Activated CD4-positive, alpha-beta memory T cell treated with anti-CD3 and anti-CD28 coated beads for 36 hours (primary cell): ENCODE results near the gene SCAPER. TPM values are rescaled to one million over a fixed set of nuclear protein-coding genes. Genes with fewer than 3 reads are reported as not detected.

Experiments
- CTCF ChIA-PET: fragments of 350-600 bp; sonication (Branson Sonifier 250); formaldehyde crosslinking; loops from one replicate; lab custom pipeline; 2021; ENCODE audit warnings: antibody characterized with exemption, inconsistent platforms; lab: Charles Lee
- POLR2A ChIA-PET: fragments of 350-600 bp; sonication (Branson Sonifier 250); formaldehyde crosslinking; loops from one replicate; lab custom pipeline; 2021; ENCODE audit warnings: antibody characterized with exemption; lab: Charles Lee
- DNase-seq: peaks from one replicate; pipeline ENCODE4 v3.0.0-alpha.2; 2020
- H3K27ac Mint-ChIP-seq: one replicate; pipeline ENCODE4 v1.8.0; 2021; ENCODE audit warnings: mixed read lengths
- H3K27me3 Mint-ChIP-seq: one replicate; pipeline ENCODE4 v1.8.0; 2021; ENCODE audit warnings: mixed read lengths
- H3K36me3 Mint-ChIP-seq: one replicate; pipeline ENCODE4 v1.8.0; 2021; ENCODE audit warnings: mixed read lengths
- H3K4me1 Mint-ChIP-seq: one replicate; pipeline ENCODE4 v1.8.0; 2021; ENCODE audit warnings: low read depth, mixed read lengths
- H3K4me3 Mint-ChIP-seq: one replicate; pipeline ENCODE4 v1.8.0; 2021; ENCODE audit warnings: mild to moderate bottlenecking, mixed read lengths
- H3K9me3 Mint-ChIP-seq: one replicate; pipeline ENCODE4 v1.8.0; 2021; ENCODE audit warnings: mixed read lengths
- intact Hi-C: fragments of 100-400 bp; cut with micrococcal nuclease; formaldehyde crosslinking; loops from one replicate; pipeline ENCODE4 v1.15.1; 2023
- total RNA-seq, 2 experiments: library from RNA; stranded (reverse); gene quantifications; one replicate each; pipeline ENCODE4 v1.2.3, GENCODE V29; 2021

Gene SCAPER
- 10 to 100 TPM; 21.5 to 22.9 TPM for total RNA-seq

GRCh38 chr15:76905013-76905839, at the start of gene SCAPER:
SCAPER (minus strand) TSS chr15:76905340; CDS start chr15:76883817, 21,523 bp downstream.
- DNase-seq: peak; percentile 95
- Mint-ChIP-seq H3K4me1 (peaks cover 31% of the 10 kb centered on the region), H3K27ac (peak within 1 kb of the TSS; percentile 83), H3K4me3 (peak within 1 kb of the TSS; percentile 91), H3K27me3 (no peaks in the 10 kb centered on the region), H3K36me3 (no peaks in the 10 kb centered on the region), H3K9me3 (no peaks in the 10 kb centered on the region)
- intact Hi-C loops: loop anchor here (1.0 to 10.0 kb wide), 2 partner anchors 26 to 590 kb away; partner anchors contain the start of gene RCN2
- ChIA-PET POLR2A (interaction anchor here (1.2 kb wide), 1 partner anchor 26 kb away, joined by 6 read pairs; the partner anchor contains the start of gene RCN2), CTCF (interaction anchor here (0.9 kb wide), 2 partner anchors 112 to 592 kb away, joined by 3 read pairs; no protein-coding TSS in a partner anchor)

GRCh38 chr15:76954744-76955143, 49.6 kb upstream of the SCAPER start:
- Mint-ChIP-seq H3K36me3 (peaks cover 2% of the 10 kb centered on the region), H3K4me1 (peaks cover 6% of the 10 kb centered on the region), H3K27me3 (no peaks in the 10 kb centered on the region), H3K9me3 (no peaks in the 10 kb centered on the region), H3K27ac (no peak overlapping the region), H3K4me3 (no peak overlapping the region)
- ChIA-PET CTCF (interaction anchor here (0.9 to 1.6 kb wide), 2 partner anchors 44 to 589 kb away, joined by 3 to 7 read pairs; no protein-coding TSS in a partner anchor), POLR2A (no interaction called here)
- intact Hi-C loops: no loop called here
- no peak for DNase-seq

GRCh38 chr15:76953913-76954312, 48.8 kb upstream of the SCAPER start:
- intact Hi-C loops: no loop called here
- Mint-ChIP-seq H3K9me3 (no peaks in the 10 kb centered on the region), H3K27me3 (no peaks in the 10 kb centered on the region), H3K36me3 (peaks cover 2% of the 10 kb centered on the region), H3K27ac (no peak overlapping the region), H3K4me1 (peaks cover 6% of the 10 kb centered on the region), H3K4me3 (no peak overlapping the region)
- no peak for DNase-seq
- ChIA-PET POLR2A (no interaction called here), CTCF (no interaction called here)

GRCh38 chr15:76951220-76951619, 46.1 kb upstream of the SCAPER start:
- Mint-ChIP-seq H3K4me1 (peaks cover 6% of the 10 kb centered on the region), H3K36me3 (peaks cover 8% of the 10 kb centered on the region), H3K9me3 (no peaks in the 10 kb centered on the region), H3K27ac (no peak overlapping the region), H3K27me3 (no peaks in the 10 kb centered on the region), H3K4me3 (no peak overlapping the region)
- no peak for DNase-seq
- ChIA-PET CTCF (interaction anchor here (1.5 kb wide), 2 partner anchors 11 to 22 kb away, joined by 3 to 4 read pairs; no protein-coding TSS in a partner anchor), POLR2A (interaction anchor here (0.5 kb wide), 1 partner anchor 549 kb away, joined by 3 read pairs; no protein-coding TSS in a partner anchor)
- intact Hi-C loops: no loop called here

- Mint-ChIP-seq H3K27ac (no peak overlapping the region), H3K4me1 (peaks cover 6% of the 10 kb centered on the region), H3K27me3 (no peaks in the 10 kb centered on the region), H3K36me3 (peaks cover 21% of the 10 kb centered on the region), H3K9me3 (no peaks in the 10 kb centered on the region), H3K4me3 (no peak overlapping the region)
- CTCF ChIA-PET: interaction anchor here (1.6 kb wide), 1 partner anchor 76 kb away, joined by 4 read pairs; no protein-coding TSS in a partner anchor
- intact Hi-C loops: no loop called here
- no peak for DNase-seq
- POLR2A ChIA-PET: interaction anchor here (0.7 kb wide), 1 partner anchor 596 kb away, joined by 3 read pairs; no protein-coding TSS in a partner anchor
These were observed 42.3 kb upstream of the SCAPER start for GRCh38 chr15:76947454-76947853.

GRCh38 chr15:76945494-76946093, 40.5 kb upstream of the SCAPER start:
- POLR2A ChIA-PET: no interaction called here
- no peaks in the 10 kb centered on the region for H3K4me1 Mint-ChIP-seq
- H3K4me3 Mint-ChIP-seq: no peak overlapping the region
- H3K9me3 Mint-ChIP-seq: no peaks in the 10 kb centered on the region
- H3K27me3 Mint-ChIP-seq: no peaks in the 10 kb centered on the region
- intact Hi-C loops: no loop called here
- H3K36me3 Mint-ChIP-seq: peaks cover 21% of the 10 kb centered on the region
- CTCF ChIA-PET: interaction anchor here (0.8 kb wide), 1 partner anchor 14 kb away, joined by 3 read pairs; the partner anchor contains the start of gene RCN2
- no peak overlapping the region for H3K27ac Mint-ChIP-seq
- DNase-seq: no peak

- no peaks in the 10 kb centered on the region for H3K27me3 Mint-ChIP-seq
- no peak for DNase-seq
- H3K4me1 Mint-ChIP-seq: no peaks in the 10 kb centered on the region
- CTCF ChIA-PET: interaction anchor here (1.2 kb wide), 1 partner anchor 82 kb away, joined by 3 read pairs; no protein-coding TSS in a partner anchor
- no peak overlapping the region for H3K27ac Mint-ChIP-seq
- POLR2A ChIA-PET: interaction anchor here (0.6 kb wide), 1 partner anchor 710 kb away, joined by 3 read pairs; no protein-coding TSS in a partner anchor
- H3K9me3 Mint-ChIP-seq: no peaks in the 10 kb centered on the region
- no peak overlapping the region for H3K4me3 Mint-ChIP-seq
- intact Hi-C loops: no loop called here
- peaks cover 15% of the 10 kb centered on the region for H3K36me3 Mint-ChIP-seq
These were observed 37.2 kb upstream of the SCAPER start for GRCh38 chr15:76942331-76942730.

- POLR2A ChIA-PET: interaction anchor here (0.6 kb wide), 1 partner anchor 710 kb away, joined by 3 read pairs; no protein-coding TSS in a partner anchor
- no peak overlapping the region for H3K27ac Mint-ChIP-seq
These were observed 36.5 kb upstream of the SCAPER start for GRCh38 chr15:76941636-76942035.

GRCh38 chr15:76939715-76940114, 34.6 kb upstream of the SCAPER start:
- DNase-seq: no peak
- ChIA-PET CTCF (interaction anchor here (1.3 kb wide), 1 partner anchor 34 kb away, joined by 3 read pairs; no protein-coding TSS in a partner anchor), POLR2A (no interaction called here)
- intact Hi-C loops: no loop called here
- no peaks in the 10 kb centered on the region for H3K9me3 Mint-ChIP-seq
- peaks cover 30% of the 10 kb centered on the region for H3K36me3 Mint-ChIP-seq
- H3K4me3 Mint-ChIP-seq: no peak overlapping the region
- H3K27ac Mint-ChIP-seq: no peak overlapping the region
- no peaks in the 10 kb centered on the region for H3K27me3 Mint-ChIP-seq
- H3K4me1 Mint-ChIP-seq: peaks cover 11% of the 10 kb centered on the region

More at GRCh38 chr15:76941636-76942035, 36.5 kb upstream of the SCAPER start:
- Mint-ChIP-seq H3K9me3 (no peaks in the 10 kb centered on the region), H3K36me3 (peaks cover 18% of the 10 kb centered on the region), H3K27me3 (no peaks in the 10 kb centered on the region), H3K4me3 (no peak overlapping the region), H3K4me1 (peaks cover 2% of the 10 kb centered on the region)
- intact Hi-C loops: no loop called here
- CTCF ChIA-PET: interaction anchor here (0.7 to 1.2 kb wide), 6 partner anchors 32 to 1102 kb away, joined by 3 to 4 read pairs (median 3); no protein-coding TSS in a partner anchor
- no peak for DNase-seq

- H3K4me1 Mint-ChIP-seq: peaks cover 12% of the 10 kb centered on the region
- no peak overlapping the region for H3K27ac Mint-ChIP-seq
- H3K4me3 Mint-ChIP-seq: no peak overlapping the region
- intact Hi-C loops: no loop called here
- H3K9me3 Mint-ChIP-seq: no peaks in the 10 kb centered on the region
- H3K36me3 Mint-ChIP-seq: peaks cover 24% of the 10 kb centered on the region
- CTCF ChIA-PET: interaction anchor here (0.6 to 1.3 kb wide), 2 partner anchors 35 to 148 kb away, joined by 3 to 4 read pairs; no protein-coding TSS in a partner anchor
- H3K27me3 Mint-ChIP-seq: no peaks in the 10 kb centered on the region
- POLR2A ChIA-PET: no interaction called here
- no peak for DNase-seq
These were observed 33.6 kb upstream of the SCAPER start for GRCh38 chr15:76938752-76939151.

GRCh38 chr15:76936671-76937070, 31.5 kb upstream of the SCAPER start:
- Mint-ChIP-seq H3K27me3 (no peaks in the 10 kb centered on the region), H3K27ac (no peak overlapping the region), H3K4me3 (no peak overlapping the region), H3K36me3 (peaks cover 27% of the 10 kb centered on the region), H3K9me3 (no peaks in the 10 kb centered on the region), H3K4me1 (peaks cover 23% of the 10 kb centered on the region)
- no peak for DNase-seq
- ChIA-PET POLR2A (no interaction called here), CTCF (interaction anchor here (0.7 kb wide), 1 partner anchor 33 kb away, joined by 3 read pairs; no protein-coding TSS in a partner anchor)
- intact Hi-C loops: no loop called here
